Progenitor cell of endocrine pancreas (in vitro differentiated cells): ENCODE results near the gene CHST2. TPM values are rescaled to one million over a fixed set of nuclear protein-coding genes. Genes with fewer than 3 reads are reported as not detected.

ENCODE experiments used
- DNase-seq: peaks from one replicate; pipeline ENCODE4 v3.0.0; 2021; ENCODE audit warnings: low spot score; ENCODE audit not compliant: unreplicated experiment
- H3K27ac Mint-ChIP-seq: 2 replicates; pipeline ENCODE4 v1.8.0; 2021; ENCODE audit warnings: mild to moderate bottlenecking, moderate library complexity, mixed read lengths
- H3K27me3 Mint-ChIP-seq: 2 replicates; pipeline ENCODE4 v1.8.0; 2021; ENCODE audit warnings: mixed read lengths
- H3K36me3 Mint-ChIP-seq: 2 replicates; pipeline ENCODE4 v1.8.0; 2022; ENCODE audit warnings: mixed read lengths; ENCODE audit not compliant: insufficient read depth
- H3K4me1 Mint-ChIP-seq: 2 replicates; pipeline ENCODE4 v1.8.0; 2021; ENCODE audit warnings: low read depth, mixed read lengths
- H3K4me3 Mint-ChIP-seq: 2 replicates; pipeline ENCODE4 v1.8.0; 2021; ENCODE audit warnings: low read depth, mild to moderate bottlenecking, moderate library complexity, mixed read lengths
- H3K9me3 Mint-ChIP-seq: 2 replicates; pipeline ENCODE4 v1.8.0; 2021; ENCODE audit warnings: low read depth, mixed read lengths
- total RNA-seq: library from RNA; stranded (reverse); gene quantifications from 2 replicates; pipeline ENCODE4 v1.2.1, GENCODE V29; 2021
- TF ChIP-seq, protein P1 (sequence below): fragments of 200-600 bp; sonication (generic); IDR thresholded peaks from one replicate; pipeline ENCODE4 v1.5.0; 2021; ENCODE audit warnings: antibody characterized with exemption, mild to moderate bottlenecking; ENCODE audit not compliant: unreplicated experiment

Gene CHST2
- total RNA-seq, 1 donor from 2014 or later = 13.2 TPM

DNA sequence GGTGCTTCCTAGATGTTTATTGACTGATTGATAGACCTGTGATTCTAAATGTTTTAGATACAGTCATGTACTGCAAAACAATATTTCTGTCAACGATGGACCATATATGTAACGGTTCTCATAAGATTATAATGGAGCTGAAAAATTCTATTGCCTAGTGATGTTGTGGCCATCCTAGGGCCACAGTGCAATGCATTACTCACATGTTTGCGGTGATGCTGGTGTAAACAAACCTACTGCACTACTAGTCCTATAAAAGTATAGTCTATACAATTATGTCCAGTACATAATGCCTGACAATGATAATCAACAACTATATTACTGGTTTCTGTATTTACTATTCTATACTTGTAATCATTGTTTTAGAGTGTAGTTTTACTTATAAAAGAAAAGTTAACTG is 46.8 kb downstream of the CHST2 start:
- no peaks in the 10 kb centered on the region for H3K4me1 Mint-ChIP-seq
- H3K4me3 Mint-ChIP-seq = no peak overlapping the region
- H3K27me3 Mint-ChIP-seq = peaks cover 13% of the 10 kb centered on the region
- H3K36me3 Mint-ChIP-seq = no peaks in the 10 kb centered on the region
- DNase-seq = no peak
- no peaks in the 10 kb centered on the region for H3K9me3 Mint-ChIP-seq
- H3K27ac Mint-ChIP-seq = no peak overlapping the region
- TF ChIP-seq, protein P1, sequence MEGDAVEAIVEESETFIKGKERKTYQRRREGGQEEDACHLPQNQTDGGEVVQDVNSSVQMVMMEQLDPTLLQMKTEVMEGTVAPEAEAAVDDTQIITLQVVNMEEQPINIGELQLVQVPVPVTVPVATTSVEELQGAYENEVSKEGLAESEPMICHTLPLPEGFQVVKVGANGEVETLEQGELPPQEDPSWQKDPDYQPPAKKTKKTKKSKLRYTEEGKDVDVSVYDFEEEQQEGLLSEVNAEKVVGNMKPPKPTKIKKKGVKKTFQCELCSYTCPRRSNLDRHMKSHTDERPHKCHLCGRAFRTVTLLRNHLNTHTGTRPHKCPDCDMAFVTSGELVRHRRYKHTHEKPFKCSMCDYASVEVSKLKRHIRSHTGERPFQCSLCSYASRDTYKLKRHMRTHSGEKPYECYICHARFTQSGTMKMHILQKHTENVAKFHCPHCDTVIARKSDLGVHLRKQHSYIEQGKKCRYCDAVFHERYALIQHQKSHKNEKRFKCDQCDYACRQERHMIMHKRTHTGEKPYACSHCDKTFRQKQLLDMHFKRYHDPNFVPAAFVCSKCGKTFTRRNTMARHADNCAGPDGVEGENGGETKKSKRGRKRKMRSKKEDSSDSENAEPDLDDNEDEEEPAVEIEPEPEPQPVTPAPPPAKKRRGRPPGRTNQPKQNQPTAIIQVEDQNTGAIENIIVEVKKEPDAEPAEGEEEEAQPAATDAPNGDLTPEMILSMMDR = no peak

DNA sequence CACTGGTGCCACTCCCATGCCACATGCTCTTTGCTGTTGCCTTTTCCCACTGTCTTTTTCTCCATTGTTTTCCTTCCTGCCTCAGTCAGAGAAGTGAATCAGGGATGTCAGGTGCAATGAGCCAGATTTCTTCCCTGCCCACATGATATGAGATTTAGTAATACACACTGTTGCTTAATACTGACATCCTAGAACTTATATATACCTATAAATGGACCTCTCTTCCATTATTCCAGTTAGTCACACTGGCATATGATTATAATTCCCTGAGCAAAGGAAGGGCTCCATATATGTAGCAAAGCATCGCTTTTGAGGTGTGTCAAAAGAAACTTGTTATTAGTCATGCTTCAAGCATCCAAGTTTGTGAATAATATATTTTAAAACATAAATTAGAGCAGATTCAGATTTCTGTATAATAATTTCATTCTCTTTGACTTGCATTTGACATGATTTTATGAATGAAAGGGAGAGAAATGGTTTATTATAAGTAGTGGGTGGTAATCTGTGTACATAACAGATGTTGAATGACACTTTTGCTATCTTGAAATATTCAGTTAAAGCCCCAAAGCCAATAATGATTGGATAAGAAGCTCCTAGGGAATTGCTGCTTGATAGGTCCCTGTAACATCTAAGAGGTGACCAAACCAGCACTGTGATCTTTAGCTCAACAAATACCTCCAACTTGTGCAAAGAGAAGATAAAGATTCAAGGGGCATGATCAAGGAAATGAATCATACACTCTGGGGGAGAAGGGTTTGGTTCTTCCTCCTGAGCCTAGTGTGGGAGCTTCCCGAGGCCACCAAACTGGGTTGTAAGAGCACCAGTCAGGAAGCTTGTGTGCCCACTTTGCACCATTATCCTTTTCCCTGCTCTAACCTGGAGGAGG is 48.6 kb downstream of the CHST2 start:
- no peak for DNase-seq
- H3K9me3 Mint-ChIP-seq = peaks cover 11% of the 10 kb centered on the region
- H3K36me3 Mint-ChIP-seq = no peaks in the 10 kb centered on the region
- no peak overlapping the region for H3K27ac Mint-ChIP-seq
- H3K4me1 Mint-ChIP-seq = no peaks in the 10 kb centered on the region
- peaks cover 9% of the 10 kb centered on the region for H3K27me3 Mint-ChIP-seq
- TF ChIP-seq, protein P1 = no peak
- no peak overlapping the region for H3K4me3 Mint-ChIP-seq

DNA sequence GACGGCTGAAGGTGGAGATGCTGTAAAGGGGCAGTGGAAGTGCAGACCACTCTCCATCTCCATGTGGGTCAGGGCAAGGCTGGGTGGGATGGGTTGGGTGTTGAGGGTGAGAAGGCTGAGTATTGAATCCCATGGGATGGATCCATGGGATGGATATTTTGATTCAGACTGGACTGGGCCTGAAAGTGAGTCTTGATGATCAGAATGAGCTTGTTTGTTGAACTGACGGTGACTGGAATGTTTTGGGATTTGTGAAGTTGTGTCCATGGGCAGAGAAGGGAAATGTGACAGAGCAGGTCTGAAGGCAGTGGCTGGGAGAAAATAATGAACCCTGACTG is 49.3 kb downstream of the CHST2 start:
- Mint-ChIP-seq H3K9me3 (peaks cover 14% of the 10 kb centered on the region), H3K27me3 (peaks cover 7% of the 10 kb centered on the region), H3K4me1 (no peaks in the 10 kb centered on the region), H3K4me3 (no peak overlapping the region), H3K27ac (no peak overlapping the region), H3K36me3 (no peaks in the 10 kb centered on the region)
- TF ChIP-seq, protein P1 = no peak
- no peak for DNase-seq

DNA sequence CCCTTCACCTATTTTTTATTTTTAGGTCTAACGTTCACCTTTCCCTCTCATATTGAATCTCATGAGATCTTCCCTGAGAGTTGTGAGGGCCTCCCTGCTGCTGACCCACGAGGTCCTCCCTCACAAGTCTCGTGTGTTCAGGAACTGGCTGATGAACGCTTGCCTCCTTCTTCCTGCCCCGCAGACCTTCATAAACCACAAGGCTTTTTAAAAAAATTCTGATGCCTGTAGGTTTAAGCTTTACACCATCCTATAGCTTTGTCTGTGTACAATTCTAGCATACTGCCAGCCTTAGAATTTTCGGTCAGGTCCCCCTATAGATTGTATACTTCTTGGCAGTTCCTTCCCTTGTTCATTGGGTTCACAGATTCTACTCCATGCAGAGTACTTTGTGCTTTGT is 50.5 kb downstream of the CHST2 start:
- Mint-ChIP-seq H3K36me3 (no peaks in the 10 kb centered on the region), H3K4me3 (no peak overlapping the region), H3K27me3 (peaks cover 7% of the 10 kb centered on the region), H3K4me1 (no peaks in the 10 kb centered on the region), H3K27ac (no peak overlapping the region), H3K9me3 (peaks cover 16% of the 10 kb centered on the region)
- TF ChIP-seq, protein P1 = no peak
- no peak for DNase-seq

DNA sequence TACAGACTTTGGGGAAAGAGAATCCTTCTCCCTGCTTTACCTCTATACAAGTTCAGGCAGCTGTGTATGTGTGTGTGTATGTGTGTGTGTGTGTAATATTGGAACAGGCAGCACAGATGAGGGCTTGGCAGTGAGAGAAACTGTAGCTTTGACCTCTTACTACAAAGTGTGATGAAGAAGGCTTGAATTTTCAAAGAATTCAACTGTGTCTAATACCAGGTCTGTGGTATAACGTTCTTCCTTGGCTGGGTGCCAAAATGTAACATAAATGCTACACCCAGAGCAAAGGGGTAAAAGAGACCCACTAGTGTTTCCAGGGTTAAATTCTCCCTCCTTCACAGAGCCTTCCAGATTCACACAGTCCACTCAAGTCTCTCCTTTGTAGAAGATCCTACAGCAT is 51.1 kb downstream of the CHST2 start:
- no peaks in the 10 kb centered on the region for H3K4me1 Mint-ChIP-seq
- no peak overlapping the region for H3K4me3 Mint-ChIP-seq
- no peak for DNase-seq
- H3K27me3 Mint-ChIP-seq = peaks cover 7% of the 10 kb centered on the region
- no peak overlapping the region for H3K27ac Mint-ChIP-seq
- peaks cover 16% of the 10 kb centered on the region for H3K9me3 Mint-ChIP-seq
- H3K36me3 Mint-ChIP-seq = no peaks in the 10 kb centered on the region
- TF ChIP-seq, protein P1 = no peak
